Right cardiac atrium (tissue), 5 donors: Measurements from ENCODE around the gene MEF2C. TPM values are rescaled to one million over a fixed set of nuclear protein-coding genes. Genes with fewer than 3 reads are reported as not detected.
A peak's percentile ranks its signal among the peaks of the same experiment; 100 is the strongest.

Source experiments
- ATAC-seq, 2 donors: fragments of 200-7000 bp; cut with Tn5 transposase; one replicate each; pipeline versions ENCODE4 v1.8.0 to v1.9.1; 2020; ENCODE audit warnings: moderate library complexity in 2 of 2, mild to moderate bottlenecking in 1 of 2
- DNase-seq, 3 donors: peaks; one replicate each; pipeline ENCODE4 v3.0.0-alpha.2; 2020
- H3K27ac ChIP-seq: one replicate; pipeline ENCODE4 v1.5.1; 2013; ENCODE audit warnings: mild to moderate bottlenecking, low read length, control low read depth, moderate library complexity
- H3K27me3 ChIP-seq: one replicate; pipeline ENCODE4 v1.6.1; 2013; ENCODE audit not compliant: control insufficient read depth, insufficient read depth
- H3K4me1 ChIP-seq: one replicate; pipeline ENCODE4 v1.6.1; 2013; ENCODE audit warnings: low read length; ENCODE audit not compliant: control insufficient read depth, insufficient read depth
- H3K4me3 ChIP-seq: one replicate; pipeline ENCODE4 v1.5.1; 2013; ENCODE audit warnings: low read length, control low read depth
- H3K9me3 ChIP-seq: one replicate; pipeline ENCODE4 v1.6.1; 2013; ENCODE audit warnings: low read length; ENCODE audit not compliant: control insufficient read depth
- WGBS: extraction: QIAGEN DNeasy Blood & Tissue Kit; methylation state at CpG from one replicate; pipeline ENCODE4 v1.1.7; 2013; 5-methylcytosine and 5-hydroxymethylcytosine counted together
- intact Hi-C, 4 donors: fragments of 100-400 bp; cut with DNase I; formaldehyde crosslinking; loops; one replicate each; pipeline versions ENCODE4 v1.11.0 to v1.14.0; 2022 to 2023
- polyA plus RNA-seq: library from polyadenylated mRNA; stranded (reverse); fragments of 200-250 nt; gene quantifications from one replicate; pipeline ENCODE4 v1.2.3, GENCODE V29; 2013
- total RNA-seq, 4 donors: library from RNA; stranded (reverse); fragmentation: NEBNext Ultra II Directional; extraction: Animal tissue kit (Norgen Biotek cat#: 25700); gene quantifications; one replicate each; pipeline ENCODE4 v1.2.1, GENCODE V29; 2021
- donor health status: healthy with polysubstance abuse.
- donor health status: DM: no; HTN: yes; CAD: no.
- donor health status: DM: no; HTN: no; CAD: no.
- donor health status: DM: no; HTN: yes; CAD: no; lungs with severe emphysema.
- donor health status: DM: yes; HTN: yes; CAD: no.

Gene MEF2C
- total and polyA plus RNA-seq, 5 donors, result 14.5 to 78.4 (median 64.5) TPM

DNA sequence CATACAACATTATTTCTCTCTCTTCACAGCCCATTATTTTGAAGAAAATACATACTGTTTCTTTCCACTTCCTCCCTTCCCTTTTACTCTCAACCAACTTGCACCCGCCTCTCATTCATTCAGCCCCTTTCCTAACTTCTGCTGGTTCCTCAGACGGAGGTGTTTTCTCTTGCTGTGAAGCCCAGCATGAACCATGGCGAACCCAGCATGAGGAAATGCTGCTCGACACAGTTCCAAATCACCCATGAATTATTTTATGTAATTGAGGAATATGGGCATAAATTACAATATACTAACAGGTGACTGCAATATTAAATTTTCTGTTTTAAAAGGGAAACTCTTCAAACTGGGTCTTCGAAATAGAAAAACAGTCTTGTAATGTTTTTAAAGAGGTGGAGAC lies 124.8 kb downstream of the MEF2C start:
- H3K27me3 ChIP-seq, result no peaks in the 10 kb centered on the region
- no peaks in the 10 kb centered on the region for H3K9me3 ChIP-seq
- no peak overlapping the region for H3K27ac ChIP-seq
- WGBS, result 90% methylated on average over 5 of the region's 5 CpGs
- peaks cover 3% of the 10 kb centered on the region for H3K4me1 ChIP-seq
- no peak overlapping the region for H3K4me3 ChIP-seq
- DNase-seq (no peak), ATAC-seq (no peak)
- intact Hi-C loops, result no loop called here

- H3K9me3 ChIP-seq, result no peaks in the 10 kb centered on the region
- H3K27ac ChIP-seq, result no peak overlapping the region
- DNase-seq, result no peak
- no peaks in the 10 kb centered on the region for H3K27me3 ChIP-seq
- 83% methylated on average over 3 of the region's 3 CpGs for WGBS
- peaks cover 1% of the 10 kb centered on the region for H3K4me1 ChIP-seq
- no peak for ATAC-seq
- intact Hi-C loops, result no loop called here
- no peak overlapping the region for H3K4me3 ChIP-seq
These were observed 126.0 kb downstream of the MEF2C start for GRCh38 chr5:88756953-88757352.

GRCh38 chr5:88748666-88749065 lies 134.3 kb downstream of the MEF2C start:
- H3K27ac ChIP-seq, result no peak overlapping the region
- ATAC-seq, result no peak

GRCh38 chr5:88746438-88746882 lies 136.5 kb downstream of the MEF2C start:
- Histone ChIP-seq H3K4me1 (peaks cover 3% of the 10 kb centered on the region), H3K27me3 (no peaks in the 10 kb centered on the region), H3K9me3 (no peaks in the 10 kb centered on the region), H3K27ac (peak overlapping the region; percentile 15), H3K4me3 (no peak overlapping the region)
- DNase-seq (no peak), ATAC-seq (peak; percentile 40 to 58)
- 62% methylated on average over 3 of the region's 3 CpGs for WGBS
- intact Hi-C loops, result no loop called here

More at GRCh38 chr5:88748666-88749065, 134.3 kb downstream of the MEF2C start:
- DNase-seq, result no peak
- no peak overlapping the region for H3K4me3 ChIP-seq
- peaks cover 3% of the 10 kb centered on the region for H3K4me1 ChIP-seq
- no peaks in the 10 kb centered on the region for H3K27me3 ChIP-seq
- intact Hi-C loops, result no loop called here
- H3K9me3 ChIP-seq, result no peaks in the 10 kb centered on the region

- WGBS, result 79% methylated on average over 7 of the region's 7 CpGs
- Histone ChIP-seq H3K4me3 (no peak overlapping the region), H3K27me3 (no peaks in the 10 kb centered on the region), H3K9me3 (no peaks in the 10 kb centered on the region), H3K27ac (peak overlapping the region; percentile 36), H3K4me1 (peaks cover 3% of the 10 kb centered on the region)
- intact Hi-C loops, result no loop called here
- no peak for DNase-seq
- ATAC-seq, result peak; percentile 40 to 61
These were observed 137.8 kb downstream of the MEF2C start for GRCh38 chr5:88745093-88745696.

DNA sequence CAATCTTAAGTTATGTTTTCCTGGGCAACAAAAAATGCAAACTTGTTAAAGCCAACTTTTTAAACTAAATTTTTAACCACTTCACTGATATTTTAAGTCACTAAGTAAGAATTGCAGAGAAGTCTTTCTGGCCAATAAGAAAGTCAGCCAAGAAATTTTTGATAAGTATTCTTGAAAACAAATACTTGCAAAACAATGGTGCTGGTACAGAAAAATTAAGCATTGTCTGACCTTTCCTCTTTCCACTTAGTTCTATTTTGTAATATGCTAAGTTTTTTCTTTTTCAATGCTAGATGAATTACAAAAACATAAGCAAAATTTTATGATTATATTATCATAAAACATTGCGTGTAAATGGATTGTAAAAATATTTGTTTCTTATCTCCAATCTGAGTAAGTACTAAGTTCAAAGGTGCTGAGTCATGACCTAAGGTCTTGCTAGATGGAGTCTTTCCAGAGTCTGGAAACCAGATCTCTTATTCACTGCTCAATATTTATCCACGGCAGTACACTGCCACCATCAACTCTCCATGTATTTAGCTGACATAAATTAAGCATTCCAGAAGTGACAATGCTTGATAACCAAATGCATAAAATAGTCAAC lies 139.7 kb downstream of the MEF2C start:
- DNase-seq, result no peak
- Histone ChIP-seq H3K4me3 (no peak overlapping the region), H3K27me3 (no peaks in the 10 kb centered on the region), H3K4me1 (peaks cover 5% of the 10 kb centered on the region), H3K27ac (no peak overlapping the region), H3K9me3 (no peaks in the 10 kb centered on the region)
- peak in 1 of 2 donors; percentile 54 for ATAC-seq
- intact Hi-C loops, result no loop called here
- WGBS, result 19% methylated on average over 2 of the region's 2 CpGs

GRCh38 chr5:88741964-88742363 lies 141.0 kb downstream of the MEF2C start:
- WGBS, result 51% methylated on average over 1 of the region's 1 CpG
- Histone ChIP-seq H3K4me3 (no peak overlapping the region), H3K27ac (no peak overlapping the region), H3K9me3 (no peaks in the 10 kb centered on the region), H3K27me3 (no peaks in the 10 kb centered on the region), H3K4me1 (peaks cover 5% of the 10 kb centered on the region)
- ATAC-seq, result no peak
- DNase-seq, result no peak
- intact Hi-C loops, result no loop called here

DNA sequence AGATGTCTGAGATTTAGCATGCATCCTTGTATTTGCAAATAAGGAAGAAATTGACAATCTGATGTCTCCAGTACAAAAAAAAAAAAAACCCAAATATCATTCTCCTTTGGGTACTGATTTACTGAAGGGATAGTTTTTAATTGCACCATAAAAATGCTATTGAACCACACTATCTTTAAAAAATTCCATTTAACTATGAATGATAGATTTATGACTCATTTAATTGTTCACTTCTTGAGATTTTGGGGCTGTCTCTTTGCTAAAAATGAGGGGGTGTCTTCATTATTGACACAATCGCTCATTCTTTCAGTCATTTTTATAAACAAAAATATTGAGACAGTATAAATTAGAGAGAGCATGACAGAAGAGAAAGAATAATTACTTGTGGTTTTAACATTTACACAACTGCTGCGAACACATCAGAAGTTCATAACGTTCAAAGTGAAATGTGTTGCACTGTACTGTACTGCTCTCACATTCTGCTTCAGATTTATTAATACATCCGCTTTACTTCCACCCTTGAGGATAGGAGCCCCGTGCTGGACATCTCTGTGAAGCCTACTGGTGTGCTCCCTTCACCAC lies 142.3 kb downstream of the MEF2C start:
- H3K27me3 ChIP-seq, result no peaks in the 10 kb centered on the region
- no peaks in the 10 kb centered on the region for H3K9me3 ChIP-seq
- no peak overlapping the region for H3K4me3 ChIP-seq
- peaks cover 5% of the 10 kb centered on the region for H3K4me1 ChIP-seq
- WGBS, result 80% methylated on average over 5 of the region's 5 CpGs
- ATAC-seq (no peak), DNase-seq (no peak)
- no peak overlapping the region for H3K27ac ChIP-seq
- intact Hi-C loops, result no loop called here

DNA sequence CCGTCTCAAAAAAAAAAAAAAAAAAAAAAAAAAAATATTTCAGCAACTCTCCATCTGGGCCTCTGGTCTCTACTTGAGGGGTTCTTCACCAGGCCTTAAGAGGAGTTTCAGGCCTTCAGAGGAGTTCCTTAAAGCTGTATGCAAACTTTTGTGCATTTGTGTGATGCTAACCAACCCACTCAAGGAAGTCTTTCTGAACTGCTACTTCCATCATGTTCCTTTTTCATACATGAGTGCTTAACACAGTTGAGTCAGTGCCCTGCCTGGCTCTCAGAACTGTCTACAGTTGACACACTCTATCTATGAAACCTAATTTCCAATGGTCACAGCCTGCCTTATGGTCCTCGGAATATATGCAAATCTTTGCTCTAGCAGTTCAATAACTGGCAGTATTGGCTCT lies 146.5 kb downstream of the MEF2C start:
- no peaks in the 10 kb centered on the region for H3K27me3 ChIP-seq
- H3K4me1 ChIP-seq, result peaks cover 1% of the 10 kb centered on the region
- H3K4me3 ChIP-seq, result no peak overlapping the region
- WGBS, result 95% methylated on average over 1 of the region's 2 CpGs
- ATAC-seq (no peak), DNase-seq (no peak)
- intact Hi-C loops, result loop anchor here in 1 of 4 donors (10.0 kb wide), 2 partner anchors 98 to 148 kb away; partner anchors contain the start of gene MEF2C
- H3K9me3 ChIP-seq, result no peaks in the 10 kb centered on the region
- H3K27ac ChIP-seq, result no peak overlapping the region

DNA sequence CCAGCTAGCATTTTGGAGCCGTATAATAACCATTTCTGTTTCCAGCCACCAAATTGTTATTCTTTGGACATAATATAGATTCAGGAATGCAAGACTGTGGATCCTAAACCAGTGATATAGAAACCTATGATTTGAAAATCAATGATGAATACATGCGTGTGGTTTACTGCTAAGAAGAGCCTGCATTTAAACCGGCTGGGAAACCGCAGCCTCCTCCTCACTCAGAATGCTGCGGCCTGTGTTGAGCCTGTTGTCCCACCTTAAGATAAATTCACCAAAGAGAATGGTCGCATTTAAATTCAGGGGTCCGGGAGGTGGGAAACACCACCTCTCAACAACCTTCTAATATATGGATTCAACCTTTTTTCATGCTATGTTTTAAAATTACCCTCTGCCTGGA lies 148.0 kb downstream of the MEF2C start:
- H3K4me3 ChIP-seq, result no peak overlapping the region
- DNase-seq, result peak in 2 of 3 donors; percentile 25 to 51
- no peaks in the 10 kb centered on the region for H3K9me3 ChIP-seq
- H3K4me1 ChIP-seq, result peaks cover 1% of the 10 kb centered on the region
- H3K27me3 ChIP-seq, result no peaks in the 10 kb centered on the region
- intact Hi-C loops, result loop anchor here (5.0 to 10.0 kb wide), 4 partner anchors 100 to 152 kb away; partner anchors contain the start of gene MEF2C (in 2 of the 4)
- no peak for ATAC-seq
- no peak overlapping the region for H3K27ac ChIP-seq
- 58% methylated on average over 7 of the region's 7 CpGs for WGBS

GRCh38 chr5:88734191-88734640 lies 148.8 kb downstream of the MEF2C start:
- peak; percentile 46 for ATAC-seq
- 31% methylated on average over 6 of the region's 6 CpGs for WGBS
- H3K4me3 ChIP-seq, result peak overlapping the region; percentile 57
- intact Hi-C loops, result loop anchor here (5.0 to 10.0 kb wide), 4 partner anchors 101 to 153 kb away; partner anchors contain the start of gene MEF2C (in 2 of the 4)
- peak overlapping the region; percentile 78 for H3K27ac ChIP-seq
- DNase-seq, result no peak
- H3K4me1 ChIP-seq, result peaks cover 1% of the 10 kb centered on the region
- no peaks in the 10 kb centered on the region for H3K9me3 ChIP-seq
- no peaks in the 10 kb centered on the region for H3K27me3 ChIP-seq
